Ascending aorta (tissue), 2 donors: Measurements from ENCODE around the gene TPM2. TPM values are rescaled to one million over a fixed set of nuclear protein-coding genes. Genes with fewer than 3 reads are reported as not detected.
"Not testable (repeated sequence)": the region's sequence is repeated elsewhere in the genome, so short reads cannot be mapped to it uniquely, and the experiment has no call there.

Source experiments
- DNase-seq, 2 donors: peaks; one replicate each; pipeline ENCODE4 v3.0.0-alpha.2; 2019; ENCODE audit warnings: low spot score in 2 of 2
- H3K27ac ChIP-seq, 2 donors: fragments of 200-600 bp; sonication (generic); one replicate each; pipeline ENCODE4 v1.5.1; 2016 to 2017; ENCODE audit warnings: mild to moderate bottlenecking in 1 of 2
- H3K27me3 ChIP-seq: fragments of 200-600 bp; sonication (generic); one replicate; pipeline ENCODE4 v1.5.1; 2017
- H3K36me3 ChIP-seq, 2 donors: fragments of 200-600 bp; sonication (generic); one replicate each; pipeline ENCODE4 v1.5.1; 2016
- H3K4me1 ChIP-seq, 2 donors: fragments of 200-600 bp; sonication (generic); one replicate each; pipeline ENCODE4 v1.5.1; 2016 to 2017; ENCODE audit warnings: mild to moderate bottlenecking in 1 of 2
- H3K4me3 ChIP-seq, 2 donors: fragments of 200-600 bp; sonication (generic); one replicate each; pipeline ENCODE4 v1.5.1; 2016 to 2017; ENCODE audit warnings: mild to moderate bottlenecking in 1 of 2
- H3K9me3 ChIP-seq, 2 donors: fragments of 200-600 bp; sonication (generic); one replicate each; pipeline ENCODE4 v1.5.1; 2016
- CTCF ChIP-seq, 3 experiments: fragments of 200-600 bp in 2 of 3; fragments of 450-650 bp in 1 of 3; sonication (generic) in 2 of 3; IDR thresholded peaks; one replicate each; pipeline ENCODE4 v1.5.1; 2016 to 2019; ENCODE audit warnings: antibody characterized with exemption in 3 of 3, mild to moderate bottlenecking in 1 of 3, moderate library complexity in 1 of 3
- intact Hi-C: fragments of 100-400 bp; cut with DNase I; formaldehyde crosslinking; loops from one replicate; pipeline ENCODE4 v1.15.1; 2023
- total RNA-seq: library from RNA; depleted of rRNA; stranded (reverse); fragments of >200 nt; gene quantifications from one replicate; pipeline ENCODE4 v1.1.0, GENCODE V29; 2016

The TPM2 gene
- total RNA-seq, 1 donor from 2014 or later = 1,923 TPM

GRCh38 chr9:35649431-35650340 lies 40.0 kb downstream of the TPM2 start:
- intact Hi-C loops = loop anchor here (5.0 to 10.0 kb wide), 5 partner anchors 157 to 537 kb away; partner anchors contain the start of genes HRCT1, RUSC2 and SPAAR
- Histone ChIP-seq H3K27ac (peak overlapping the region; percentile 94 to 95), H3K27me3 (no peaks in the 10 kb centered on the region), H3K9me3 (no peaks in the 10 kb centered on the region), H3K36me3 (no peaks in the 10 kb centered on the region), H3K4me1 (peaks cover 15 to 37% of the 10 kb centered on the region in 2 donors), H3K4me3 (peak overlapping the region; percentile 2 to 50)
- DNase-seq = peak in 1 of 2 donors; percentile 88
- TF ChIP-seq CTCF (IDR thresholded peaks at IDR 0.05) = no peak

- peak overlapping the region; percentile 94 to 95 for H3K27ac ChIP-seq
- H3K36me3 ChIP-seq = no peaks in the 10 kb centered on the region
- H3K4me1 ChIP-seq = peaks cover 15 to 37% of the 10 kb centered on the region in 2 donors
- no peaks in the 10 kb centered on the region for H3K27me3 ChIP-seq
- peak; percentile 66 to 96 for DNase-seq
- TF ChIP-seq CTCF (IDR thresholded peaks at IDR 0.05) = peak; percentile 97 to 99 (median 97)
- H3K4me3 ChIP-seq = peak overlapping the region; percentile 66 to 68
- intact Hi-C loops = loop anchor here (1.0 to 10.0 kb wide), 6 partner anchors 42 to 534 kb away; partner anchors contain the start of gene RUSC2
- no peaks in the 10 kb centered on the region for H3K9me3 ChIP-seq
Observed at GRCh38 chr9:35646533-35647265, 43.0 kb downstream of the TPM2 start.

- no peak for DNase-seq
- Histone ChIP-seq H3K9me3 (no peaks in the 10 kb centered on the region), H3K36me3 (no peaks in the 10 kb centered on the region), H3K4me3 (peak overlapping the region; percentile 66 to 68), H3K27me3 (no peaks in the 10 kb centered on the region), H3K27ac (peak overlapping the region; percentile 94 to 95), H3K4me1 (peaks cover 15 to 37% of the 10 kb centered on the region in 2 donors)
- intact Hi-C loops = loop anchor here (1.0 to 10.0 kb wide), 6 partner anchors 42 to 534 kb away; partner anchors contain the start of gene RUSC2
- TF ChIP-seq CTCF (IDR thresholded peaks at IDR 0.05) = peak in 1 of 3 experiments; percentile 18
Observed at GRCh38 chr9:35646153-35646532, 43.6 kb downstream of the TPM2 start.

- Histone ChIP-seq H3K4me1 (peaks cover 15 to 33% of the 10 kb centered on the region in 2 donors), H3K27ac (peak overlapping the region; percentile 94 to 95), H3K4me3 (peak overlapping the region; percentile 66 to 68)
- H3K36me3 ChIP-seq, DNase-seq, H3K9me3 ChIP-seq, H3K27me3 ChIP-seq: not testable (repeated sequence)
- intact Hi-C loops = loop anchor here (1.0 to 10.0 kb wide), 6 partner anchors 41 to 533 kb away; partner anchors contain the start of gene RUSC2
Observed at GRCh38 chr9:35645736-35646135, 44.0 kb downstream of the TPM2 start.

- intact Hi-C loops = loop anchor here (10.0 kb wide), 1 partner anchor 302 kb away; no protein-coding TSS in a partner anchor
Observed at GRCh38 chr9:35643046-35643445, 46.7 kb downstream of the TPM2 start.

GRCh38 chr9:35641478-35641877 lies 48.2 kb downstream of the TPM2 start:
- H3K27ac ChIP-seq, H3K4me3 ChIP-seq, H3K27me3 ChIP-seq, H3K4me1 ChIP-seq, H3K9me3 ChIP-seq, H3K36me3 ChIP-seq: not testable (repeated sequence)
- DNase-seq = peak in 1 of 2 donors; percentile 42
- intact Hi-C loops = loop anchor here (10.0 kb wide), 1 partner anchor 303 kb away; no protein-coding TSS in a partner anchor

More at GRCh38 chr9:35643046-35643445, 46.7 kb downstream of the TPM2 start:
- no peak for DNase-seq
- TF ChIP-seq CTCF (IDR thresholded peaks at IDR 0.05) = no peak
- Histone ChIP-seq H3K36me3 (no peaks in the 10 kb centered on the region), H3K27me3 (no peaks in the 10 kb centered on the region), H3K4me3 (no peak overlapping the region), H3K27ac (no peak overlapping the region), H3K4me1 (peaks cover 5 to 6% of the 10 kb centered on the region in 2 donors), H3K9me3 (no peaks in the 10 kb centered on the region)

GRCh38 chr9:35640431-35640830 lies 49.3 kb downstream of the TPM2 start:
- intact Hi-C loops = loop anchor here (10.0 kb wide), 1 partner anchor 304 kb away; no protein-coding TSS in a partner anchor

More at GRCh38 chr9:35640431-35640830, 49.3 kb downstream of the TPM2 start:
- not testable (repeated sequence) for H3K36me3 ChIP-seq, H3K27ac ChIP-seq, H3K27me3 ChIP-seq, H3K4me1 ChIP-seq, H3K4me3 ChIP-seq, H3K9me3 ChIP-seq
- DNase-seq = peak in 1 of 2 donors; percentile 45
